Kidney (tissue), 14 donors: ENCODE results near the gene MICU2. TPM values are rescaled to one million over a fixed set of nuclear protein-coding genes. Genes with fewer than 3 reads are reported as not detected.
A peak's percentile ranks its signal among the peaks of the same experiment; 100 is the strongest.

ENCODE experiments used
- DNase-seq, 5 donors: peaks; one replicate each; pipeline ENCODE4 v3.0.0-alpha.2; 2013 to 2020
- FAIRE-seq: peaks from 2 replicates; lab custom pipeline; 2012; peaks lifted over from hg19 to GRCh38; lab: Jason Lieb, UNC
- H3K27ac ChIP-seq, 2 donors: one replicate each; pipeline ENCODE4 v1.7.0; 2013; ENCODE audit warnings: low read depth in 2 of 2, low read length in 2 of 2, inconsistent platforms in 1 of 2
- H3K27me3 ChIP-seq: one replicate; pipeline ENCODE4 v1.7.1; 2013; ENCODE audit warnings: low read length, inconsistent platforms; ENCODE audit not compliant: control insufficient read depth, insufficient read depth
- H3K36me3 ChIP-seq, 3 donors: one replicate each; pipeline versions ENCODE4 v1.7.0 to v1.7.1; 2013; ENCODE audit warnings: low read length in 3 of 3, control low read depth in 1 of 3, inconsistent platforms in 1 of 3; ENCODE audit not compliant: insufficient read depth in 3 of 3, control insufficient read depth in 2 of 3
- H3K4me1 ChIP-seq, 3 donors: one replicate each; pipeline versions ENCODE4 v1.7.0 to v1.7.1; 2013; ENCODE audit warnings: low read length in 3 of 3, inconsistent platforms in 1 of 3, low read depth in 1 of 3; ENCODE audit not compliant: control insufficient read depth in 2 of 3, insufficient read depth in 2 of 3
- H3K4me3 ChIP-seq, 3 donors: one replicate each; pipeline versions ENCODE4 v1.7.0 to v1.8.1; 2013; ENCODE audit warnings: low read length in 3 of 3, control low read depth in 1 of 3, inconsistent platforms in 1 of 3
- H3K9ac ChIP-seq, 3 donors: one replicate each; pipeline versions ENCODE4 v1.7.0 to v1.7.1; 2013; ENCODE audit warnings: low read length in 3 of 3, control low read depth in 1 of 3, inconsistent platforms in 1 of 3
- H3K9me3 ChIP-seq, 3 donors: one replicate each; pipeline versions ENCODE4 v1.7.0 to v1.7.1; 2013; ENCODE audit warnings: low read length in 3 of 3, control low read depth in 1 of 3, inconsistent platforms in 1 of 3; ENCODE audit not compliant: control insufficient read depth in 2 of 3, insufficient read depth in 1 of 3
- intact Hi-C: fragments of 100-400 bp; cut with DNase I; formaldehyde crosslinking; loops from one replicate; pipeline ENCODE4 v1.11.1; 2022
- polyA plus RNA-seq: library from polyadenylated mRNA; stranded (reverse); fragments of 350-450 nt; fragmentation: Illumina TruSeq; extraction: RNeasy Lipid Tissue Mini Kit (QIAGEN cat#74804); gene quantifications from one replicate; pipeline ENCODE4 v1.2.3, GENCODE V29; 2014; ENCODE audit warnings: low read depth, low replicate concordance; ENCODE audit not compliant: insufficient read depth
- total RNA-seq: library from RNA; stranded (reverse); fragmentation: NEBNext Ultra II Directional; extraction: Animal tissue kit (Norgen Biotek cat#: 25700); gene quantifications from one replicate; pipeline ENCODE4 v1.2.1, GENCODE V29; 2021
- TF ChIP-seq, protein P1 (sequence below): IDR thresholded peaks from 3 replicates; pipeline ENCODE4 v1.5.1; 2012; ENCODE audit warnings: mild to moderate bottlenecking, moderate library complexity, borderline replicate concordance; ENCODE audit not compliant: insufficient read depth; ENCODE audit errors: extremely low read depth
- donor health status: control.
- donor health status: control.
- donor health status: control.
- donor health status: control.
- donor health status: control.
- donor health status: DM: yes; HTN: yes; CAD: no.
- donor health status: Normal renal cell carcinoma (clear cell type).

MICU2 gene
- total and polyA plus RNA-seq, 2 donors from 2014 or later = 49.0 to 86.5 TPM

DNA sequence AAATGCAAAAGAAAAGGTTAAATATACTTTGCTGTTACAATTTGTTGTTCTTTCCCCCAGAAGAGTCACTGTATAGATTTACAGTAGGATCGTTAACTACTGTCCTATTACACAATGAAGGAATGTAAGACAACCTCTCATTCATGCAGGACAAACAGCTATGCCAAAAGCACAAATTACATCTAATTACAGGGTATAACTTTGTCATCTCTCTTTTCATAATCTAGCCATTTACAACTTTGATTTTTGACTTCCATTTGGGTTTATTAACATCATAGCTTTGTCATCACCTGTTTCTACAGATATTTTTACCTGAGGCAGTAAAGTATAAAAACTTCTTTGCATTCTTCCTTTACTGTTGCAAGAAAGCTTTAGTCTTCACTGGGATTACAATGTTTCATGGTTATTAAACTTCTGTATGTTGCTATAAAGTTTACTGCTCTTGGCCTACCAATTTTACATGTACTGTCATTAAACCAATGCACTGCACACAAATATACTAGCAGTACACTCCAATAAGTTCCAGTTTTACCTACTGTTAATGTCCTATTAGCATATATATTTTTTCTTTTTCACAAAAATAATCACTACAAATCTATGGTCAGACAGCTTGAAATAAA is 18.9 kb downstream of the MICU2 start:
- FAIRE-seq = no peak
- intact Hi-C loops = no loop called here
- no peak overlapping the region for H3K9ac ChIP-seq
- H3K9me3 ChIP-seq = peaks cover 0 to 6% (median 0%) of the 10 kb centered on the region in 3 donors
- no peaks in the 10 kb centered on the region for H3K36me3 ChIP-seq
- no peak overlapping the region for H3K4me3 ChIP-seq
- no peaks in the 10 kb centered on the region for H3K4me1 ChIP-seq
- no peaks in the 10 kb centered on the region for H3K27me3 ChIP-seq
- no peak overlapping the region for H3K27ac ChIP-seq
- TF ChIP-seq, protein P1, sequence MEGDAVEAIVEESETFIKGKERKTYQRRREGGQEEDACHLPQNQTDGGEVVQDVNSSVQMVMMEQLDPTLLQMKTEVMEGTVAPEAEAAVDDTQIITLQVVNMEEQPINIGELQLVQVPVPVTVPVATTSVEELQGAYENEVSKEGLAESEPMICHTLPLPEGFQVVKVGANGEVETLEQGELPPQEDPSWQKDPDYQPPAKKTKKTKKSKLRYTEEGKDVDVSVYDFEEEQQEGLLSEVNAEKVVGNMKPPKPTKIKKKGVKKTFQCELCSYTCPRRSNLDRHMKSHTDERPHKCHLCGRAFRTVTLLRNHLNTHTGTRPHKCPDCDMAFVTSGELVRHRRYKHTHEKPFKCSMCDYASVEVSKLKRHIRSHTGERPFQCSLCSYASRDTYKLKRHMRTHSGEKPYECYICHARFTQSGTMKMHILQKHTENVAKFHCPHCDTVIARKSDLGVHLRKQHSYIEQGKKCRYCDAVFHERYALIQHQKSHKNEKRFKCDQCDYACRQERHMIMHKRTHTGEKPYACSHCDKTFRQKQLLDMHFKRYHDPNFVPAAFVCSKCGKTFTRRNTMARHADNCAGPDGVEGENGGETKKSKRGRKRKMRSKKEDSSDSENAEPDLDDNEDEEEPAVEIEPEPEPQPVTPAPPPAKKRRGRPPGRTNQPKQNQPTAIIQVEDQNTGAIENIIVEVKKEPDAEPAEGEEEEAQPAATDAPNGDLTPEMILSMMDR = no peak
- DNase-seq = no peak

DNA sequence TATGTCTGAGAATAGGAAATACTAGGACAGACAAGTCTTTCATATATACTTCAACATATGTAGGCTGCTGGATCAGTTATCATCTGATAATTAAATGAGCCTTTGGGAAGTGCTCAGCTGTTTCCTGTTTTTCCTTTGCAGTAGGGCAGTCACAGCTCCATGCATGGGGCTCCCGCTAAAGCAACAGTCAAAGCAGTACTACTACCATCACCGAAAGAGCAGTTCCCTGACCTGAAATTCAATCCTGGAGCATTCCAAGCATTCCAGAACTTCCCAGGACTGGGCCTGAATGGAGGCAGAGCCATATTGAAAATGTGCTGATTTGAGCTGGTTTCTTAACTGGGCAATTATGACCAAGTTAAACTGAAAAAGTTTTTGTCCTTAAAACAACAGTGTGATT is 20.5 kb downstream of the MICU2 start:
- Histone ChIP-seq H3K27ac (no peak overlapping the region), H3K36me3 (no peaks in the 10 kb centered on the region), H3K9ac (no peak overlapping the region), H3K4me3 (no peak overlapping the region), H3K9me3 (peaks cover 0 to 6% (median 0%) of the 10 kb centered on the region in 3 donors), H3K4me1 (no peaks in the 10 kb centered on the region), H3K27me3 (no peaks in the 10 kb centered on the region)
- TF ChIP-seq, protein P1 = no peak
- intact Hi-C loops = no loop called here
- DNase-seq (peak in 2 of 5 donors; percentile 27 to 54), FAIRE-seq (no peak)

DNA sequence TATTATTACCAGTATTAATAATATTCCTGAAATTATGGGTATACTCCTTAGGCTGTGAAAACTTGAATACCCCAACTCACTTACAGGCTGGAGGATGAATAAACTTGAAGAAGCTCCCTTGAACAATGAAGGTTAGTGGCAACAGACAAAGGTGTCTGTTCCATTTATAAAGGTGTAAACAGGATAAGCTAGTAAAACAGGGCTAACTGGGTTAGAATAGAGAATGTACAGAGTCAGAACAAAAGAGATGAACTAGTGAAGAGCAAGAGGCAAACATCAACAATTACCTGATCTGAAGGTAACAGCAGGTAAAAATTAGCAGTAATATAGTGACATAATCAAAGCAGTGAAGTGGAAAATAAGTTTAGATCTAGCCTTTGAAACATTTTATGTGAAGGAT is 23.2 kb downstream of the MICU2 start:
- Histone ChIP-seq H3K36me3 (no peaks in the 10 kb centered on the region), H3K4me1 (no peaks in the 10 kb centered on the region), H3K9ac (no peak overlapping the region), H3K9me3 (peaks cover 0 to 6% (median 0%) of the 10 kb centered on the region in 3 donors), H3K4me3 (no peak overlapping the region), H3K27ac (no peak overlapping the region), H3K27me3 (no peaks in the 10 kb centered on the region)
- no peak for FAIRE-seq
- intact Hi-C loops = no loop called here
- TF ChIP-seq, protein P1 = no peak
- DNase-seq = no peak

DNA sequence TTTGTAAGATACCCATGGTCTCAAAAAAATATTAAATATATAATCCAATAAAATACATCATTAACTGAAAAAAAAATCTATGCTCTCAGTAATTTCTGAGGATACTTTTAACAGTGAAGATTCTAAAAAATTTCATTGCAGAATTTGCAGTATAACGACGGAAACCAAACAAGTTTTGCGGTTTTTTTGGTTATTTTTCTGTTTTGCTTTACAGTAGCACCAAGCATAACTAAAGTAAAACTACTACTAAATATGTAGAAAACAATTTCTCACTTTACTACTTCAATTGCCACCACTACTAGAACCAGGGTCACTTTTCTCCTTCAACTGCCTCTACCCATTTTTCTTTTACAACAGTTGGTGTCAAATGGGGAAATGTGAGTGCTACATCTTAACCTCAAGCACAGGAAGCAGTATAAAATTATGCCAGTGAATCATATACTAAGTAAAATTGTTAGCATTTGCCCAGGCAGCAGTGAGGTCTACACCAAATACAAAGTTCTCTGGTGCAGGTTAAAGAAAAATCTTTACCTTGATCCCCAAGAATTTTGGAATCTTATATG is 24.1 kb downstream of the MICU2 start:
- DNase-seq = no peak
- TF ChIP-seq, protein P1 = no peak
- Histone ChIP-seq H3K36me3 (no peaks in the 10 kb centered on the region), H3K27me3 (no peaks in the 10 kb centered on the region), H3K9ac (no peak overlapping the region), H3K9me3 (peaks cover 0 to 6% (median 0%) of the 10 kb centered on the region in 3 donors), H3K4me1 (no peaks in the 10 kb centered on the region), H3K27ac (no peak overlapping the region), H3K4me3 (no peak overlapping the region)
- intact Hi-C loops = no loop called here
- FAIRE-seq = no peak
